Measurements from ENCODE around the gene ANXA2R. TPM values are rescaled to one million over a fixed set of nuclear protein-coding genes. Genes with fewer than 3 reads are reported as not detected.

Gene ANXA2R
- polyA plus RNA-seq, 1 experiment = 0.74 TPM

DNA sequence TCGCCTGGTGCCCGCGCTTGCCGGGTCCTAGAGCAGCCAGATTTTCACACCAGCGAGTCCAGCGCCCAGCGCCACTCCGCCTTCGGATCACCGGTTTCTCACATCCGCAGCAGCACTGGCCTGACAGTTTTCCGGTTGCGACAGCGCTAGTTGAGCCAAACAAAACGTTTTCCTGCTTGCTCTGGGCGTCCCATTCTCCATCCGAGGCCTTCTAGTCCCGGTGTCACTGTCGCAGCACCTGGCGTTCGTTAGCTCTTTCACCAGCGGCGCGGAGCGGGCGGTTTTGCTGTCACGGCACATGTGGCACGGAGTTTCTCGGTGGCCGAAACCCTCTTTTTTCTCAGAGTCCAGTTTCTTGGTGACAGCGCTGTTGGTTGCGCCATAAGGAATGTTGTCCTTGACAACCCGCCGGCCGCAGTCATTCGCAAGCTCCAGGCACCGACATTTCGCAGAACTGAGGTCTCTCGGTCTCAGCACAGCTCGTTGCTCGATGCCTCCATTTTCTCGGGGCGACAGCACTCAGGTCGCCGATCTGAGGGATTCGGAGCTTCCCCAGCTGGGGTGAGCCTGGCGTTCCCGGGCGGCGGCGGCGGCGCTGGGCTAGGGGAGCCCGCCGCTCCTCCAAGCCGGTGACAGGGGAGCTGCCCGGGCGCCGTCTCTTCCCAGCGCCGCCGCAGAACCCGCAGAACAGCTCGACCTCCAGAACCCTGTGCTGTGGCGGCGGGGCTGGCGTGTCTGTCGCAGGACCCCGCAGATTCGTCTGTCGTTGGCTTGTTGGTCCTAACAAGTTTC is 47.8 kb downstream of the ANXA2R start:
- peak; percentile 31 for DNase-seq (ENCODE audit: low read depth)
- ChIA-PET CTCF (interaction anchor here (1.0 to 3.3 kb wide), 3 partner anchors 49 to 80 kb away, joined by 3 to 12 read pairs (median 6); no protein-coding TSS in a partner anchor), POLR2A (interaction anchor here (0.6 kb wide), 3 partner anchors 14 to 492 kb away, joined by 3 to 20 read pairs (median 3); partner anchors contain the start of gene TMEM267)
- no peaks in the 10 kb centered on the region for H3K27me3 ChIP-seq (ENCODE audit: control insufficient read depth, insufficient read depth, low read length)
- H3K4me3 ChIP-seq (ENCODE audit: low read depth, low read length) = peak overlapping the region; percentile 47
- no peaks in the 10 kb centered on the region for H3K36me3 ChIP-seq (ENCODE audit: control insufficient read depth, insufficient read depth, low read length)
- TF ChIP-seq, protein P1, sequence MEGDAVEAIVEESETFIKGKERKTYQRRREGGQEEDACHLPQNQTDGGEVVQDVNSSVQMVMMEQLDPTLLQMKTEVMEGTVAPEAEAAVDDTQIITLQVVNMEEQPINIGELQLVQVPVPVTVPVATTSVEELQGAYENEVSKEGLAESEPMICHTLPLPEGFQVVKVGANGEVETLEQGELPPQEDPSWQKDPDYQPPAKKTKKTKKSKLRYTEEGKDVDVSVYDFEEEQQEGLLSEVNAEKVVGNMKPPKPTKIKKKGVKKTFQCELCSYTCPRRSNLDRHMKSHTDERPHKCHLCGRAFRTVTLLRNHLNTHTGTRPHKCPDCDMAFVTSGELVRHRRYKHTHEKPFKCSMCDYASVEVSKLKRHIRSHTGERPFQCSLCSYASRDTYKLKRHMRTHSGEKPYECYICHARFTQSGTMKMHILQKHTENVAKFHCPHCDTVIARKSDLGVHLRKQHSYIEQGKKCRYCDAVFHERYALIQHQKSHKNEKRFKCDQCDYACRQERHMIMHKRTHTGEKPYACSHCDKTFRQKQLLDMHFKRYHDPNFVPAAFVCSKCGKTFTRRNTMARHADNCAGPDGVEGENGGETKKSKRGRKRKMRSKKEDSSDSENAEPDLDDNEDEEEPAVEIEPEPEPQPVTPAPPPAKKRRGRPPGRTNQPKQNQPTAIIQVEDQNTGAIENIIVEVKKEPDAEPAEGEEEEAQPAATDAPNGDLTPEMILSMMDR (IDR thresholded peaks at IDR 0.05; ENCODE audit: insufficient read depth, low read depth, low read length) = no peak

DNA sequence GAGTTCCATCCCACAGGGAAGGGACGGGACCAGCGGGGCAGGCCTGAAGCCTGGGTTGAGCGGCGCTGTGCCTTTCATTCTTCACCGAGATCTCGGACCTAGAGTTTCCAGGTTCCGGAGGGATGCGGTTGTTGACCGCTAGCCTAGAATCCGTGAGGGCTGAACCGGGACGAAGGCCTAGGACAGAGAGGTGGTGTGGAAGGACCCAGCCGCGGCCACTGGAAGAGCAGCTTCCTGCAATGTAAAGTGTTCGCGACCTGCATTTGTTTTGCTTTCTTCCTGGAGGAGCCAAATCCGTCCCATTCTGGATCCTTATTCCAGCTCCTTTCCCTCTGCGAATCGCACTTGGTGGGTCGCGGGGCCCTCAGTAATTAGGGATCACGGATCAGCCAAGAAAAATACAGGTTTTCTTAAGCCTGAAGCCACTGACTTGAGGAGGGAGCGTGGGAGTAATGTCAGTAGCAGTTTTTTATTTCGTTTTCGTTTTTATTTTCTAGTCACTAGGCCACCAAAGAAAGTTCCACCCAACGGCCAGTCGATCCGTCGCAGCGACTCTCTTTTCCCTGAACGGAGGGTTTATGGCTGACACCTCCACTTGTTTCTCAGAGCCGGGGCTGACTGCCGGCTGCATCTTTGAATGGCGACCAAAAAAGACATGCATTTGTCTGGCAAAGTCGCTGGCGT is 48.6 kb downstream of the ANXA2R start:
- no peaks in the 10 kb centered on the region for H3K27me3 ChIP-seq (ENCODE audit: control insufficient read depth, insufficient read depth, low read length)
- TF ChIP-seq, protein P1 (IDR thresholded peaks at IDR 0.05; ENCODE audit: insufficient read depth, low read depth, low read length) = no peak
- POLR2A ChIA-PET = interaction anchor here (0.6 kb wide), 1 partner anchor 135 kb away, joined by 3 read pairs; no protein-coding TSS in a partner anchor
- H3K36me3 ChIP-seq (ENCODE audit: control insufficient read depth, insufficient read depth, low read length) = no peaks in the 10 kb centered on the region
- CTCF ChIA-PET = interaction anchor here (1.0 to 3.3 kb wide), 3 partner anchors 50 to 79 kb away, joined by 3 to 12 read pairs (median 6); no protein-coding TSS in a partner anchor
- DNase-seq (ENCODE audit: low read depth) = no peak
- H3K4me3 ChIP-seq (ENCODE audit: low read depth, low read length) = peak overlapping the region; percentile 47

DNA sequence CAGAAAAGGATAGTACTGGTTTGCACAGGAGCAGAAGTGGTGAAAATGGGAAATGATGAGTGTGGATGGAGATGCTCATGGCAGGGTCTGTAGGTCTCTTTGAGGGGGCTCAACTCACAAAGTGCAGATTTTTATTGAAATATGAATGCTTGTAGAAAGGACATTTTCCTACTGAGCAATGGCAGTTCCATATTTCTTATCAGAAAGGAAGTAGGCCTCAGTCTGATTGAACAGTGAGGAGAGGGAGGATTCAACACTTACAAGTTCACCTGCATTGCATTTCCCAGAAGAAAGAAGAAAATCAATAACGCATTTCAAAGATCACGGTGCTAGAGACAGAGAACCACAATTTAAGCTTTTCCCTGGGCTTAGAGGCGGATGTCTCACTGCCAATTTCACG is 49.2 kb downstream of the ANXA2R start:
- ChIA-PET CTCF (interaction anchor here (1.4 to 3.3 kb wide), 2 partner anchors 51 to 79 kb away, joined by 3 to 12 read pairs; no protein-coding TSS in a partner anchor), POLR2A (no interaction called here)
- TF ChIP-seq, protein P1 (IDR thresholded peaks at IDR 0.05; ENCODE audit: insufficient read depth, low read depth, low read length) = no peak
- no peaks in the 10 kb centered on the region for H3K36me3 ChIP-seq (ENCODE audit: control insufficient read depth, insufficient read depth, low read length)
- DNase-seq (ENCODE audit: low read depth) = no peak
- H3K4me3 ChIP-seq (ENCODE audit: low read depth, low read length) = no peak overlapping the region
- H3K27me3 ChIP-seq (ENCODE audit: control insufficient read depth, insufficient read depth, low read length) = no peaks in the 10 kb centered on the region

Other genes with a start within 250 kb of the ANXA2R start
- gene SELENOP, start 228.4 kb downstream of the ANXA2R start, polyA plus RNA-seq (2011; rRNA removed) = 4.4 and 4.6 TPM in 2 replicates
- gene ZNF131, start 80.6 kb upstream of the ANXA2R start, polyA plus RNA-seq (2011; rRNA removed) = 23.3 and 33.3 TPM in 2 replicates
- gene NIM1K, start 151.9 kb upstream of the ANXA2R start, polyA plus RNA-seq (2011; rRNA removed) = 1.1 and 1.3 TPM in 2 replicates

Data from BJ (cell line).